Measurements from ENCODE around the gene ALG1.
"Not testable (repeated sequence)": the region's sequence is repeated elsewhere in the genome, so short reads cannot be mapped to it uniquely, and the experiment has no call there.

Gene ALG1

GRCh38 chr16:5098221-5099159 lies 26.8 kb downstream of the ALG1 start:
- DNase-seq (ENCODE audit: low read depth in 2 of 2), result peak; percentile 38 to 59

- DNase-seq (ENCODE audit: low read depth in 2 of 2), result not testable (repeated sequence)
Measured at GRCh38 chr16:5099174-5099573, 27.5 kb downstream of the ALG1 start.

GRCh38 chr16:5103296-5104032 lies 31.8 kb downstream of the ALG1 start:
- DNase-seq (ENCODE audit: low read depth in 2 of 2), result not testable (repeated sequence)

- DNase-seq (ENCODE audit: low read depth in 2 of 2), result not testable (repeated sequence)
Measured at GRCh38 chr16:5105039-5105438, 33.4 kb downstream of the ALG1 start.

- DNase-seq (ENCODE audit: low read depth in 2 of 2), result no peak
Measured at GRCh38 chr16:5108505-5109158, 37.0 kb downstream of the ALG1 start.

GRCh38 chr16:5110933-5111332 lies 39.3 kb downstream of the ALG1 start:
- DNase-seq (ENCODE audit: low read depth in 2 of 2), result not testable (repeated sequence)

- not testable (repeated sequence) for DNase-seq (ENCODE audit: low read depth in 2 of 2)
Measured at GRCh38 chr16:5116780-5117295, 45.2 kb downstream of the ALG1 start.

GRCh38 chr16:5117300-5118087 lies 45.9 kb downstream of the ALG1 start:
- DNase-seq (ENCODE audit: low read depth in 2 of 2), result peak; percentile 5 to 23

GRCh38 chr16:5131467-5132004 lies 59.9 kb downstream of the ALG1 start:
- DNase-seq (ENCODE audit: low read depth in 2 of 2), result not testable (repeated sequence)

GRCh38 chr16:5132915-5133600 lies 61.4 kb downstream of the ALG1 start:
- DNase-seq (ENCODE audit: low read depth in 2 of 2), result not testable (repeated sequence)

- DNase-seq (ENCODE audit: low read depth in 2 of 2), result not testable (repeated sequence)
Measured at GRCh38 chr16:5134739-5135452, 63.3 kb downstream of the ALG1 start.

Data from stimulated activated CD8-positive, alpha-beta memory T cell treated with anti-CD3 and anti-CD28 coated beads, Interleukin-2, amount 100 ng/mL, for 48 hours (primary cell).